HepG2 (cell line): Measurements from ENCODE around the gene TLN1. TPM values are rescaled to one million over a fixed set of nuclear protein-coding genes. Genes with fewer than 3 reads are reported as not detected.

Source experiments
- ARID2 ChIP-seq: sonication (generic); formaldehyde crosslinking; IDR thresholded peaks from 2 replicates; pipeline ENCODE4 v1.8.1; 2022; ENCODE audit warnings: mild to moderate bottlenecking, missing genetic modification reagents, borderline replicate concordance
- ERF ChIP-seq: IDR thresholded peaks from 2 replicates; pipeline ENCODE4 v1.6.1; 2018; ENCODE audit warnings: missing biosample characterization, missing genetic modification reagents
- ETV6 ChIP-seq: sonication (generic); formaldehyde crosslinking; conservative IDR thresholded peaks from 2 replicates; pipeline ENCODE4 v1.4.0; 2020; ENCODE audit warnings: missing genetic modification reagents
- FOXO1 ChIP-seq: sonication (generic); formaldehyde crosslinking; IDR thresholded peaks from 2 replicates; pipeline ENCODE4 v1.4.0; 2020; ENCODE audit warnings: missing genetic modification reagents
- GMEB2 ChIP-seq: IDR thresholded peaks from 2 replicates; pipeline ENCODE4 v1.6.1; 2016; ENCODE audit warnings: missing biosample characterization, missing genetic modification reagents, low read depth
- HIVEP1 ChIP-seq: sonication (generic); formaldehyde crosslinking; IDR thresholded peaks from 2 replicates; pipeline ENCODE4 v1.4.0; 2020; ENCODE audit warnings: mild to moderate bottlenecking, missing genetic modification reagents
- JUN ChIP-seq: sonication (generic); formaldehyde crosslinking; IDR thresholded peaks from 2 replicates; pipeline ENCODE4 v1.4.0; 2020; ENCODE audit warnings: mild to moderate bottlenecking, missing genetic modification reagents
- KDM4B ChIP-seq: sonication (generic); formaldehyde crosslinking; IDR thresholded peaks from 2 replicates; pipeline ENCODE4 v1.4.0; 2020; ENCODE audit warnings: missing genetic modification reagents
- KMT2B ChIP-seq: IDR thresholded peaks from 2 replicates; pipeline ENCODE4 v1.6.1; 2016; ENCODE audit warnings: missing genetic modification reagents, missing compliant biosample characterization
- PATZ1 ChIP-seq: sonication (generic); formaldehyde crosslinking; IDR thresholded peaks from 2 replicates; pipeline ENCODE4 v1.4.0; 2020; ENCODE audit warnings: missing genetic modification reagents
- RORA ChIP-seq: sonication (generic); formaldehyde crosslinking; IDR thresholded peaks from 2 replicates; pipeline ENCODE4 v1.5.0; 2020; ENCODE audit warnings: mild to moderate bottlenecking, missing genetic modification reagents, moderate library complexity
- SIN3A ChIP-seq: IDR thresholded peaks from 2 replicates; pipeline ENCODE4 v1.6.1; 2011; ENCODE audit warnings: low read depth, mild to moderate bottlenecking, control low read depth, low read length, borderline replicate concordance
- SIX4 ChIP-seq: sonication (generic); formaldehyde crosslinking; IDR thresholded peaks from 2 replicates; pipeline ENCODE4 v1.4.0; 2020; ENCODE audit warnings: missing genetic modification reagents
- SP4 ChIP-seq: sonication (generic); formaldehyde crosslinking; IDR thresholded peaks from 2 replicates; pipeline ENCODE4 v1.8.1; 2023; ENCODE audit warnings: mild to moderate bottlenecking, missing genetic modification reagents
- SP5 ChIP-seq: IDR thresholded peaks from 2 replicates; pipeline ENCODE4 v1.6.1; 2016; ENCODE audit warnings: low read depth, borderline replicate concordance
- U2AF2 ChIP-seq: fragments of 200-400 bp; formaldehyde crosslinking; IDR thresholded peaks from 2 replicates; pipeline ENCODE4 v1.6.1; 2017; ENCODE audit warnings: low read depth, mild to moderate bottlenecking, low read length
- UBTF ChIP-seq: sonication (generic); formaldehyde crosslinking; IDR thresholded peaks from 2 replicates; pipeline ENCODE4 v1.4.0; 2020; ENCODE audit warnings: mild to moderate bottlenecking, missing genetic modification reagents
- ZNF510 ChIP-seq: sonication (generic); formaldehyde crosslinking; IDR thresholded peaks from 2 replicates; pipeline ENCODE4 v1.4.0; 2020; ENCODE audit warnings: low read depth, mild to moderate bottlenecking, missing genetic modification reagents
- ZNF770 ChIP-seq: sonication (generic); formaldehyde crosslinking; IDR thresholded peaks from 2 replicates; pipeline ENCODE4 v1.5.0; 2020; ENCODE audit warnings: mild to moderate bottlenecking, missing genetic modification reagents
- ZNF777 ChIP-seq: sonication (generic); formaldehyde crosslinking; IDR thresholded peaks from 2 replicates; pipeline ENCODE4 v1.4.0; 2020; ENCODE audit warnings: missing genetic modification reagents
- polyA plus RNA-seq, 8 experiments: library from polyadenylated mRNA; depleted of rRNA in 3 of 8; stranded (reverse) in 7 of 8; unstranded in 1 of 8; fragments of >200 nt; fragmentation: Illumina TruSeq in 4 of 8; extraction: Trizol in 4 of 8; gene quantifications; 2 replicates each; pipeline versions ENCODE4 v1.2.1 to v1.2.3, GENCODE V29; 2011 to 2016; ENCODE audit warnings: low read depth in 4 of 8, missing spikeins in 1 of 8, mixed read lengths in 1 of 8; ENCODE audit not compliant: insufficient read depth in 1 of 8
- total RNA-seq, 5 experiments: library from RNA; depleted of rRNA; stranded (reverse); fragments of >200 nt; fragmentation: Illumina TruSeq; extraction: Trizol; gene quantifications; 2 replicates each; pipeline ENCODE4 v1.2.3, GENCODE V29; 2016; ENCODE audit warnings: low read depth in 1 of 5

Gene TLN1
- total and polyA plus RNA-seq, 2 of the 13 experiments (the other 11 are each of a cell fraction or from before 2014, with no cell fraction given): 35.2 to 51.8 TPM

GRCh38 chr9:35664531-35665470 is 67.2 kb downstream of the TLN1 start, which contains the start of gene ARHGEF39 (continued):
- TF ChIP-seq GMEB2 (CRISPR knock-in tag): no peak
- TF ChIP-seq SIX4: peak; percentile 15; the same call in 1 of the 2 replicates
- peak; percentile 45; the same call in 1 of the 2 replicates for TF ChIP-seq ZNF770 (CRISPR knock-in tag)
- peak; percentile 76 for TF ChIP-seq PATZ1 (CRISPR knock-in tag)
- TF ChIP-seq FOXO1 (CRISPR knock-in tag): peak; percentile 74
- peak; percentile 93; the same call in 1 of the 2 replicates for TF ChIP-seq SIN3A
- no peak for TF ChIP-seq JUN (CRISPR knock-in tag)
- peak; percentile 56; the same call in 1 of the 2 replicates for TF ChIP-seq UBTF (CRISPR knock-in tag)
- TF ChIP-seq ERF (CRISPR knock-in tag): peak; percentile 92; the same call in 1 of the 2 replicates
- TF ChIP-seq SP4 (CRISPR knock-in tag): peak; percentile 83
- TF ChIP-seq KDM4B: no peak
- TF ChIP-seq U2AF2: no peak
- peak; percentile 71 for TF ChIP-seq HIVEP1 (CRISPR knock-in tag)
- 0 out of 2 replicates have a peak, but pooled peaks have one; percentile 65 for TF ChIP-seq ARID2
- peak; percentile 70; the same call in 1 of the 2 replicates for TF ChIP-seq SP5 (CRISPR knock-in tag)
- TF ChIP-seq RORA: no peak
- TF ChIP-seq KMT2B (CRISPR knock-in tag): peak; percentile 55; the same call in 1 of the 2 replicates
- no peak for TF ChIP-seq ZNF510 (CRISPR knock-in tag)
- TF ChIP-seq ZNF777 (CRISPR knock-in tag): no peak; the same call in 1 of the 2 replicates
- 0 out of 2 replicates have a peak, but pooled peaks have one; percentile 31 for TF ChIP-seq ETV6 (CRISPR knock-in tag)
